HEK293 (cell line): Measurements from ENCODE around the gene SYDE1.

ENCODE experiments used
- CTCF ChIA-PET: fragments of 350-600 bp; formaldehyde crosslinking; extraction: SDS; loops from one replicate; lab custom pipeline; 2021; ENCODE audit warnings: antibody characterized with exemption; lab: Yijun Ruan, JAX
- POLR2A ChIA-PET: fragments of 300-600 bp; formaldehyde crosslinking; extraction: SDS; loops from one replicate; lab custom pipeline; 2020; ENCODE audit warnings: antibody characterized with exemption, inconsistent platforms; lab: Yijun Ruan, JAX
- H3K27ac ChIP-seq: fragments of 200-500 bp; sonication (Bioruptor generic); 2 replicates; pipeline ENCODE4 v1.5.1; 2014; ENCODE audit warnings: low read depth, low read length, control low read depth, inconsistent platforms; ENCODE audit errors: extremely low read depth
- H3K36me3 ChIP-seq, 2 experiments: fragments of 200-500 bp in 1 of 2; sonication (Bioruptor generic) in 1 of 2; 1 replicate in 1 of 2; 2 replicates in 1 of 2; pipeline ENCODE4 v1.5.1; 2014 to 2017; ENCODE audit warnings: inconsistent platforms in 2 of 2, low read length in 2 of 2; ENCODE audit not compliant: control insufficient read depth in 2 of 2, insufficient read depth in 1 of 2
- H3K4me1 ChIP-seq: fragments of 200-500 bp; sonication (Bioruptor generic); 2 replicates; pipeline ENCODE4 v1.5.1; 2014; ENCODE audit warnings: mild to moderate bottlenecking, low read length, inconsistent platforms; ENCODE audit not compliant: control insufficient read depth, insufficient read depth
- H3K4me3 ChIP-seq: 2 replicates; pipeline ENCODE4 v1.5.1; 2011; ENCODE audit warnings: low read depth, mild to moderate bottlenecking, control low read depth, low read length, moderate library complexity
- H3K9me3 ChIP-seq: fragments of 200-500 bp; sonication (Bioruptor generic); 2 replicates; pipeline ENCODE4 v1.5.1; 2014; ENCODE audit warnings: low read depth, low read length, inconsistent platforms; ENCODE audit not compliant: control insufficient read depth, insufficient read depth
- AEBP2 ChIP-seq: fragments of 450-650 bp; formaldehyde crosslinking; IDR thresholded peaks from 2 replicates; pipeline ENCODE4 v1.5.1; 2016; ENCODE audit warnings: missing biosample characterization, missing genetic modification characterization, borderline replicate concordance
- EGR2 ChIP-seq: fragments of 450-650 bp; formaldehyde crosslinking; IDR thresholded peaks from 2 replicates; pipeline ENCODE4 v1.5.1; 2016; ENCODE audit warnings: low read depth, missing biosample characterization, missing genetic modification characterization
- HOXC10 ChIP-seq: sonication (generic); formaldehyde crosslinking; IDR thresholded peaks from 2 replicates; pipeline ENCODE4 v1.8.1; 2023; ENCODE audit warnings: mild to moderate bottlenecking, missing genetic modification reagents
- MYNN ChIP-seq: fragments of 450-650 bp; formaldehyde crosslinking; IDR thresholded peaks from 2 replicates; pipeline ENCODE4 v1.5.1; 2016; ENCODE audit warnings: missing biosample characterization, missing genetic modification characterization, borderline replicate concordance
- SCRT2 ChIP-seq: fragments of 450-650 bp; formaldehyde crosslinking; IDR thresholded peaks from 2 replicates; pipeline ENCODE4 v1.5.1; 2016; ENCODE audit warnings: missing biosample characterization, missing genetic modification characterization
- TCF7L2 ChIP-seq: IDR thresholded peaks from 2 replicates; pipeline ENCODE4 v1.6.1; 2011; ENCODE audit warnings: low read depth, mild to moderate bottlenecking, inconsistent platforms, low read length, moderate library complexity, borderline replicate concordance
- ZBTB21 ChIP-seq: fragments of 450-650 bp; formaldehyde crosslinking; IDR thresholded peaks from 2 replicates; pipeline ENCODE4 v1.5.1; 2017; ENCODE audit warnings: missing biosample characterization, missing genetic modification characterization
- ZBTB48 ChIP-seq: fragments of 450-650 bp; formaldehyde crosslinking; IDR thresholded peaks from 2 replicates; pipeline ENCODE4 v1.5.1; 2016; ENCODE audit warnings: missing biosample characterization, missing genetic modification characterization
- ZFHX2 ChIP-seq: fragments of 450-650 bp; formaldehyde crosslinking; conservative IDR thresholded peaks from 2 replicates; pipeline ENCODE4 v1.5.1; 2016; ENCODE audit warnings: missing biosample characterization, missing genetic modification characterization
- ZFP41 ChIP-seq: fragments of 450-650 bp; formaldehyde crosslinking; IDR thresholded peaks from 2 replicates; pipeline ENCODE4 v1.5.1; 2016; ENCODE audit warnings: missing biosample characterization, missing genetic modification characterization, borderline replicate concordance
- ZNF132 ChIP-seq: fragments of 450-650 bp; formaldehyde crosslinking; IDR thresholded peaks from 2 replicates; pipeline ENCODE4 v1.5.1; 2017; ENCODE audit warnings: missing biosample characterization, missing genetic modification characterization, borderline replicate concordance
- ZNF133 ChIP-seq: fragments of 450-650 bp; formaldehyde crosslinking; IDR thresholded peaks from 2 replicates; pipeline ENCODE4 v1.5.1; 2016; ENCODE audit warnings: missing biosample characterization, missing genetic modification characterization
- ZNF175 ChIP-seq: fragments of 450-650 bp; formaldehyde crosslinking; IDR thresholded peaks from 2 replicates; pipeline ENCODE4 v1.5.1; 2016; ENCODE audit warnings: missing biosample characterization, missing genetic modification characterization
- ZNF2 ChIP-seq: fragments of 450-650 bp; formaldehyde crosslinking; IDR thresholded peaks from 2 replicates; pipeline ENCODE4 v1.5.1; 2016; ENCODE audit warnings: missing biosample characterization, missing genetic modification characterization
- ZNF223 ChIP-seq: fragments of 450-650 bp; formaldehyde crosslinking; IDR thresholded peaks from 2 replicates; pipeline ENCODE4 v1.5.1; 2016; ENCODE audit warnings: missing biosample characterization, missing genetic modification characterization
- ZNF280C ChIP-seq: fragments of 450-650 bp; formaldehyde crosslinking; IDR thresholded peaks from 2 replicates; pipeline ENCODE4 v1.5.1; 2016; ENCODE audit warnings: missing biosample characterization, missing genetic modification characterization
- ZNF311 ChIP-seq: fragments of 450-650 bp; formaldehyde crosslinking; IDR thresholded peaks from 2 replicates; pipeline ENCODE4 v1.5.1; 2017; ENCODE audit warnings: missing biosample characterization, missing genetic modification characterization, borderline replicate concordance
- ZNF514 ChIP-seq: fragments of 450-650 bp; formaldehyde crosslinking; IDR thresholded peaks from 2 replicates; pipeline ENCODE4 v1.5.1; 2016; ENCODE audit warnings: missing biosample characterization, missing genetic modification characterization
- ZNF626 ChIP-seq: fragments of 450-650 bp; sonication (Bioruptor Pico); formaldehyde crosslinking; IDR thresholded peaks from 2 replicates; pipeline ENCODE4 v1.5.1; 2018; ENCODE audit warnings: missing biosample characterization, missing genetic modification characterization, inconsistent platforms
- ZNF707 ChIP-seq: fragments of 450-650 bp; formaldehyde crosslinking; IDR thresholded peaks from 2 replicates; pipeline ENCODE4 v1.5.1; 2016; ENCODE audit warnings: missing biosample characterization, missing genetic modification characterization
- ZNF776 ChIP-seq: fragments of 450-650 bp; formaldehyde crosslinking; IDR thresholded peaks from 2 replicates; pipeline ENCODE4 v1.5.0; 2017; ENCODE audit warnings: missing biosample characterization, missing genetic modification characterization, borderline replicate concordance
- ZSCAN23 ChIP-seq: fragments of 450-650 bp; formaldehyde crosslinking; IDR thresholded peaks from 2 replicates; pipeline ENCODE4 v1.5.1; 2016; ENCODE audit warnings: missing biosample characterization, missing genetic modification characterization
- TF ChIP-seq, protein P1 (sequence below): fragments of 450-650 bp; formaldehyde crosslinking; IDR thresholded peaks from 2 replicates; pipeline ENCODE4 v1.5.1; 2016; ENCODE audit warnings: missing biosample characterization, missing genetic modification characterization, low read depth
- TF ChIP-seq, protein P2 (sequence below): fragments of 450-650 bp; formaldehyde crosslinking; IDR thresholded peaks from 2 replicates; pipeline ENCODE4 v1.5.1; 2016; ENCODE audit warnings: missing biosample characterization, missing genetic modification characterization
- TF ChIP-seq, protein P3 (sequence below): fragments of 450-650 bp; formaldehyde crosslinking; IDR thresholded peaks from 2 replicates; pipeline ENCODE4 v1.5.1; 2017; ENCODE audit warnings: missing biosample characterization, missing genetic modification characterization

The SYDE1 gene

DNA sequence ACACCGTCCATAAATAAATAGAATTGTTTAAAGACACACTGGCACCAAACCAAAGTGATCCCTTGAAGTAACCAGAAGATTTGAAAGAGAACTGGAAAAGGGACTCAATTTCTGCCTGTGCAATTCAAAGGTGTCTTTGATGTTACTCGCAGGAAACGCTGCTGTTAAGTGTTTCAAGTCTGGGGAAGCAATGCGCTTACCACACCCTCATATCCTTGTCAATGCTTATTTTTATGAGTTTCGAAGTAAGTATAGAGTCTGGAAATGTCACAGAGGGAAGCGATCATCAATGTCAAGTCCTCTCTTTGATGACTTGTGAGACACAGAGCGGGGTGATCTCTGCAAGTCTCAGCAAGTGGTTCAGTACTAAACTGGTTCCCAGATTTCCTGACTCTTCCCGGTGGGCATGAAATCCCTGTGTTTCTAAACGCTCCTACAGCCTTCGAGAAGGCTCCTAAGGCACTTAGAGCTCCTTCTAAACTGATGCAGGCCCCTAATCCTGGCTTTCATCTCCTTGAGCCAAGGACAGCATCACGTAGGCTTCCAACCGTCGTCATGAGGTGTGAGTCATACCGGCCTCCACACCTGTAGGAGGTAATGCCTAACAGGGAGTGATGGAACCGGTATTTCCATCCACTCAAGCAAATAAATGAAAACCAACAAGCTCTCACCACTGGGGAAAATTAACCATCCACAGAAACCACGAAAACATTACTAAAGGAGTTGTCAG is 22.8 kb downstream of the SYDE1 start:
- POLR2A ChIA-PET, result no interaction called here

More for the DNA sequence above, 22.8 kb downstream of the SYDE1 start:
- TF ChIP-seq, protein P1, sequence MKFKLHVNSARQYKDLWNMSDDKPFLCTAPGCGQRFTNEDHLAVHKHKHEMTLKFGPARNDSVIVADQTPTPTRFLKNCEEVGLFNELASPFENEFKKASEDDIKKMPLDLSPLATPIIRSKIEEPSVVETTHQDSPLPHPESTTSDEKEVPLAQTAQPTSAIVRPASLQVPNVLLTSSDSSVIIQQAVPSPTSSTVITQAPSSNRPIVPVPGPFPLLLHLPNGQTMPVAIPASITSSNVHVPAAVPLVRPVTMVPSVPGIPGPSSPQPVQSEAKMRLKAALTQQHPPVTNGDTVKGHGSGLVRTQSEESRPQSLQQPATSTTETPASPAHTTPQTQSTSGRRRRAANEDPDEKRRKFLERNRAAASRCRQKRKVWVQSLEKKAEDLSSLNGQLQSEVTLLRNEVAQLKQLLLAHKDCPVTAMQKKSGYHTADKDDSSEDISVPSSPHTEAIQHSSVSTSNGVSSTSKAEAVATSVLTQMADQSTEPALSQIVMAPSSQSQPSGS, result no peak
- no peak for TF ChIP-seq MYNN
- no peak for TF ChIP-seq ZNF626 (tag by site-specific recombination)
- no peak for TF ChIP-seq ZNF2 (tag by site-specific recombination)
- no peak for TF ChIP-seq ZBTB48 (tag by site-specific recombination)
- TF ChIP-seq EGR2 (tag by site-specific recombination), result peak; percentile 46
- TF ChIP-seq AEBP2 (tag by site-specific recombination), result no peak
- TF ChIP-seq ZFP41, result no peak
- TF ChIP-seq SCRT2 (tag by site-specific recombination), result 0 out of 2 replicates have a peak, but pooled peaks have one; percentile 33
- no peak for TF ChIP-seq ZNF133 (tag by site-specific recombination)
- no peak for TF ChIP-seq TCF7L2
- TF ChIP-seq, protein P2, sequence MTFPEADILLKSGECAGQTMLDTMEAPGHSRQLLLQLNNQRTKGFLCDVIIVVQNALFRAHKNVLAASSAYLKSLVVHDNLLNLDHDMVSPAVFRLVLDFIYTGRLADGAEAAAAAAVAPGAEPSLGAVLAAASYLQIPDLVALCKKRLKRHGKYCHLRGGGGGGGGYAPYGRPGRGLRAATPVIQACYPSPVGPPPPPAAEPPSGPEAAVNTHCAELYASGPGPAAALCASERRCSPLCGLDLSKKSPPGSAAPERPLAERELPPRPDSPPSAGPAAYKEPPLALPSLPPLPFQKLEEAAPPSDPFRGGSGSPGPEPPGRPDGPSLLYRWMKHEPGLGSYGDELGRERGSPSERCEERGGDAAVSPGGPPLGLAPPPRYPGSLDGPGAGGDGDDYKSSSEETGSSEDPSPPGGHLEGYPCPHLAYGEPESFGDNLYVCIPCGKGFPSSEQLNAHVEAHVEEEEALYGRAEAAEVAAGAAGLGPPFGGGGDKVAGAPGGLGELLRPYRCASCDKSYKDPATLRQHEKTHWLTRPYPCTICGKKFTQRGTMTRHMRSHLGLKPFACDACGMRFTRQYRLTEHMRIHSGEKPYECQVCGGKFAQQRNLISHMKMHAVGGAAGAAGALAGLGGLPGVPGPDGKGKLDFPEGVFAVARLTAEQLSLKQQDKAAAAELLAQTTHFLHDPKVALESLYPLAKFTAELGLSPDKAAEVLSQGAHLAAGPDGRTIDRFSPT (tag by site-specific recombination), result no peak
- no peak for TF ChIP-seq ZBTB21 (tag by site-specific recombination)
- TF ChIP-seq ZNF132 (tag by site-specific recombination), result no peak
- TF ChIP-seq ZNF175, result no peak
- TF ChIP-seq ZNF707, result no peak
- TF ChIP-seq, protein P3, sequence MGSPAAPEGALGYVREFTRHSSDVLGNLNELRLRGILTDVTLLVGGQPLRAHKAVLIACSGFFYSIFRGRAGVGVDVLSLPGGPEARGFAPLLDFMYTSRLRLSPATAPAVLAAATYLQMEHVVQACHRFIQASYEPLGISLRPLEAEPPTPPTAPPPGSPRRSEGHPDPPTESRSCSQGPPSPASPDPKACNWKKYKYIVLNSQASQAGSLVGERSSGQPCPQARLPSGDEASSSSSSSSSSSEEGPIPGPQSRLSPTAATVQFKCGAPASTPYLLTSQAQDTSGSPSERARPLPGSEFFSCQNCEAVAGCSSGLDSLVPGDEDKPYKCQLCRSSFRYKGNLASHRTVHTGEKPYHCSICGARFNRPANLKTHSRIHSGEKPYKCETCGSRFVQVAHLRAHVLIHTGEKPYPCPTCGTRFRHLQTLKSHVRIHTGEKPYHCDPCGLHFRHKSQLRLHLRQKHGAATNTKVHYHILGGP (tag by site-specific recombination), result no peak
- no peak for TF ChIP-seq ZSCAN23 (tag by site-specific recombination)
- no peak for TF ChIP-seq ZNF223 (tag by site-specific recombination)
- TF ChIP-seq HOXC10 (CRISPR knock-in tag), result no peak
- TF ChIP-seq ZNF514, result no peak
- TF ChIP-seq ZNF311 (tag by site-specific recombination), result no peak
- TF ChIP-seq ZNF280C (tag by site-specific recombination), result no peak
- no peak for TF ChIP-seq ZNF776 (tag by site-specific recombination)
- 0 out of 2 replicates have a peak, but pooled peaks have one; percentile 11 for TF ChIP-seq ZFHX2 (tag by site-specific recombination)
- Histone ChIP-seq H3K4me1 (no peaks in the 10 kb centered on the region), H3K9me3 (no peaks in the 10 kb centered on the region), H3K27ac (no peak overlapping the region), H3K36me3 (no peaks in the 10 kb centered on the region), H3K4me3 (no peak overlapping the region)
- CTCF ChIA-PET, result interaction anchor here (0.6 kb wide), 1 partner anchor 24 kb away, joined by 3 read pairs; no protein-coding TSS in a partner anchor
